MCF 10A (cell line): ENCODE measurements around the gene CDH3. TPM values are rescaled to one million over a fixed set of nuclear protein-coding genes. Genes with fewer than 3 reads are reported as not detected.

Source experiments
- BruUV-seq: library from RNA; stranded (reverse); fragments of 400-500 nt; replicated peaks from 2 replicates; lab custom pipeline; 2021; lab: Mats Ljungman, UMichigan
- CTCF ChIA-PET: fragments of 300-600 bp; sonication (Branson Sonifier 250); formaldehyde crosslinking; extraction: SDS; loops from one replicate; lab custom pipeline; 2021; ENCODE audit warnings: antibody characterized with exemption, inconsistent platforms; lab: Yijun Ruan, JAX
- POLR2A ChIA-PET: fragments of 300-600, 350-650 bp; sonication (Branson Sonifier 250); formaldehyde crosslinking; extraction: SDS; loops from one replicate; lab custom pipeline; 2020; ENCODE audit warnings: antibody characterized with exemption, inconsistent platforms; lab: Yijun Ruan, JAX
- DNase-seq: peaks from one replicate; pipeline ENCODE4 v3.0.0-alpha.2; 2018; ENCODE audit not compliant: unreplicated experiment
- H3K27ac Mint-ChIP-seq: one replicate; pipeline ENCODE4 v1.8.0; 2022; ENCODE audit warnings: mild to moderate bottlenecking, low read depth, mixed read lengths; ENCODE audit not compliant: unreplicated experiment
- H3K27me3 Mint-ChIP-seq: one replicate; pipeline ENCODE4 v1.8.0; 2022; ENCODE audit warnings: mixed read lengths; ENCODE audit not compliant: insufficient read depth, unreplicated experiment
- H3K36me3 Mint-ChIP-seq: one replicate; pipeline ENCODE4 v1.8.0; 2022; ENCODE audit warnings: mild to moderate bottlenecking, moderate library complexity, mixed read lengths; ENCODE audit not compliant: insufficient read depth, unreplicated experiment
- H3K4me1 Mint-ChIP-seq: one replicate; pipeline ENCODE4 v1.8.0; 2022; ENCODE audit warnings: mixed read lengths; ENCODE audit not compliant: insufficient read depth, unreplicated experiment
- H3K4me3 Mint-ChIP-seq: one replicate; pipeline ENCODE4 v1.8.0; 2022; ENCODE audit warnings: mild to moderate bottlenecking, moderate library complexity, mixed read lengths; ENCODE audit not compliant: unreplicated experiment
- H3K9me3 Mint-ChIP-seq: one replicate; pipeline ENCODE4 v1.8.0; 2022; ENCODE audit warnings: mixed read lengths; ENCODE audit not compliant: unreplicated experiment
- CTCF ChIP-seq: fragments of 200-600 bp; IDR thresholded peaks from one replicate; pipeline ENCODE4 v1.8.0; 2022; ENCODE audit warnings: antibody characterized with exemption, mild to moderate bottlenecking; ENCODE audit not compliant: unreplicated experiment
- intact Hi-C: fragments of 100-400 bp; cut with micrococcal nuclease; formaldehyde crosslinking; loops from 2 replicates; pipeline ENCODE4 v1.14.1; 2022
- total RNA-seq: library from RNA; stranded (reverse); gene quantifications from 2 replicates; pipeline ENCODE4 v1.2.3, GENCODE V29; 2022

CDH3 gene
- total RNA-seq, 1 experiment from 2014 or later = 107 TPM

- Mint-ChIP-seq H3K4me3 (no peak overlapping the region), H3K9me3 (no peaks in the 10 kb centered on the region), H3K36me3 (no peaks in the 10 kb centered on the region), H3K27ac (peak overlapping the region; percentile 50), H3K4me1 (peaks cover 31% of the 10 kb centered on the region), H3K27me3 (no peaks in the 10 kb centered on the region)
- BruUV-seq = no TSS peak
- POLR2A ChIA-PET = interaction anchor here (0.8 to 5.6 kb wide), 8 partner anchors 8 to 150 kb away, joined by 3 to 40 read pairs (median 4); no protein-coding TSS in a partner anchor
- TF ChIP-seq CTCF = no peak
- no peak for DNase-seq
- CTCF ChIA-PET = interaction anchor here (0.7 to 2.6 kb wide), 6 partner anchors 9 to 212 kb away, joined by 3 to 12 read pairs (median 4); no protein-coding TSS in a partner anchor
- intact Hi-C loops = loop anchor here (5.0 kb wide), 1 partner anchor 62 kb away; no protein-coding TSS in a partner anchor
These were observed 95.7 kb downstream of the CDH3 start for GRCh38 chr16:68740628-68741346.

GRCh38 chr16:68743664-68744063, 98.6 kb downstream of the CDH3 start:
- BruUV-seq = no TSS peak
- intact Hi-C loops = loop anchor here (5.0 kb wide), 1 partner anchor 59 kb away; no protein-coding TSS in a partner anchor
- H3K9me3 Mint-ChIP-seq = no peaks in the 10 kb centered on the region
- TF ChIP-seq CTCF = no peak
- H3K4me3 Mint-ChIP-seq = no peak overlapping the region
- no peak for DNase-seq
- H3K27ac Mint-ChIP-seq = no peak overlapping the region
- CTCF ChIA-PET = interaction anchor here (0.6 to 2.1 kb wide), 7 partner anchors 35 to 348 kb away, joined by 3 to 9 read pairs (median 3); no protein-coding TSS in a partner anchor
- peaks cover 25% of the 10 kb centered on the region for H3K4me1 Mint-ChIP-seq
- no peaks in the 10 kb centered on the region for H3K27me3 Mint-ChIP-seq
- POLR2A ChIA-PET = interaction anchor here (0.6 to 5.6 kb wide), 5 partner anchors 12 to 76 kb away, joined by 3 to 40 read pairs (median 4); no protein-coding TSS in a partner anchor
- no peaks in the 10 kb centered on the region for H3K36me3 Mint-ChIP-seq

GRCh38 chr16:68744744-68745280, 99.7 kb downstream of the CDH3 start:
- Mint-ChIP-seq H3K4me3 (no peak overlapping the region), H3K36me3 (no peaks in the 10 kb centered on the region), H3K27me3 (no peaks in the 10 kb centered on the region), H3K27ac (peak overlapping the region; percentile 44), H3K4me1 (peaks cover 25% of the 10 kb centered on the region), H3K9me3 (no peaks in the 10 kb centered on the region)
- no peak for TF ChIP-seq CTCF
- intact Hi-C loops = loop anchor here (5.0 kb wide), 1 partner anchor 57 kb away; no protein-coding TSS in a partner anchor
- BruUV-seq = no TSS peak
- DNase-seq = peak; percentile 64
- ChIA-PET CTCF (interaction anchor here (2.1 kb wide), 1 partner anchor 154 kb away, joined by 9 read pairs; no protein-coding TSS in a partner anchor), POLR2A (interaction anchor here (0.7 to 5.6 kb wide), 3 partner anchors 11 to 81 kb away, joined by 3 to 40 read pairs (median 3); no protein-coding TSS in a partner anchor)

GRCh38 chr16:68746951-68747350, 101.8 kb downstream of the CDH3 start:
- intact Hi-C loops = no loop called here
- DNase-seq = no peak
- H3K9me3 Mint-ChIP-seq = no peaks in the 10 kb centered on the region
- H3K27ac Mint-ChIP-seq = no peak overlapping the region
- ChIA-PET POLR2A (no interaction called here), CTCF (interaction anchor here (0.6 to 1.0 kb wide), 4 partner anchors 29 to 151 kb away, joined by 3 to 5 read pairs (median 3); no protein-coding TSS in a partner anchor)
- H3K4me3 Mint-ChIP-seq = no peak overlapping the region
- H3K36me3 Mint-ChIP-seq = peaks cover 6% of the 10 kb centered on the region
- H3K27me3 Mint-ChIP-seq = no peaks in the 10 kb centered on the region
- BruUV-seq = no TSS peak
- TF ChIP-seq CTCF = no peak
- H3K4me1 Mint-ChIP-seq = peaks cover 12% of the 10 kb centered on the region
